Activated CD8-positive, alpha-beta memory T cell treated with anti-CD3 and anti-CD28 coated beads for 1 hour (primary cell): Measurements from ENCODE around the gene STMND1.

Experiments used
- DNase-seq, 2 donors: peaks; one replicate each; pipeline ENCODE4 v3.0.0-alpha.2; 2020; ENCODE audit warnings: low read depth in 1 of 2; ENCODE audit errors: extremely low read depth in 1 of 2

Gene STMND1

GRCh38 chr6:17157617-17158016, 55.8 kb downstream of the STMND1 start:
- DNase-seq = no peak

DNA sequence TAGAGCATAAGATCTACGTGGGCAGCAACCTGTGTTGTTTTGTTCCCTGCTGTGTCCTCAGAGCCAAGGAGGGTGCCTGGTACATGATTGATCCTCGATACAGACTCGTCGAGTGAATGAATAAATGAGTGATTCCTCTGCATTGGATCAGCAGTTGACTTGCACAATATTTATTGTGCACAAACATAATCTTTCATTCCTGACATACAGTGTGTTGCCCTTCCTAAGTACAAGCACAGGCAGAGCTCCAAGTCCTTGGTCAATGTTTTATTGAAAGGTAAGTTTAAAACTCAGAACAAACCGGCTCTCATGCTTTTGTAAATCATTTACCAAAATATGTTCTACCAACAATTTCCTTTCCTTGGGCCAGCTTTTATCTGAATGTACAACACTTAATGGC, 57.4 kb downstream of the STMND1 start:
- DNase-seq = no peak

- DNase-seq = no peak
These were observed 59.2 kb downstream of the STMND1 start for GRCh38 chr6:17161076-17161475.

GRCh38 chr6:17165383-17165782, 63.5 kb downstream of the STMND1 start:
- DNase-seq = no peak

- no peak for DNase-seq
These were observed 65.6 kb downstream of the STMND1 start for GRCh38 chr6:17167327-17167979.

DNA sequence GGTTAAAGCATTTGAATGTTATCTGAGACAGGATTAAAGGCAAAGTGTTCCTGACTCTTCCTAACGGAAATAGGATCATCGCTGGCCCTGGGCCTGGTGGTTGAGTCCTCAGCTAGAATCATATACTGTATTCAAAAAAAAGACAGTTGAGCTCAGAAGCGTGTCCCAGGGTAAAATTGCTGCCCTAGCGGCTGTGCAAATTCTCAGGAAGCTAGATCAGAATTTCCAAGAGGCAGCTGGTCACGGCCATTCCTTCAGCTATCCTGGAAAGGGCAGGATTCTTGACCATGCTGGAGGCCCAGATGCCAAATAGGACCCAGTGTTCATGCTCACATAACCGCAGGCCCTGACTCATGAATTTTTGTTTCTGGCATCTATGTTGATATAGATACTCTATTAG, 67.4 kb downstream of the STMND1 start:
- DNase-seq = no peak

- no peak for DNase-seq
These were observed 67.9 kb downstream of the STMND1 start for GRCh38 chr6:17169711-17170110.

DNA sequence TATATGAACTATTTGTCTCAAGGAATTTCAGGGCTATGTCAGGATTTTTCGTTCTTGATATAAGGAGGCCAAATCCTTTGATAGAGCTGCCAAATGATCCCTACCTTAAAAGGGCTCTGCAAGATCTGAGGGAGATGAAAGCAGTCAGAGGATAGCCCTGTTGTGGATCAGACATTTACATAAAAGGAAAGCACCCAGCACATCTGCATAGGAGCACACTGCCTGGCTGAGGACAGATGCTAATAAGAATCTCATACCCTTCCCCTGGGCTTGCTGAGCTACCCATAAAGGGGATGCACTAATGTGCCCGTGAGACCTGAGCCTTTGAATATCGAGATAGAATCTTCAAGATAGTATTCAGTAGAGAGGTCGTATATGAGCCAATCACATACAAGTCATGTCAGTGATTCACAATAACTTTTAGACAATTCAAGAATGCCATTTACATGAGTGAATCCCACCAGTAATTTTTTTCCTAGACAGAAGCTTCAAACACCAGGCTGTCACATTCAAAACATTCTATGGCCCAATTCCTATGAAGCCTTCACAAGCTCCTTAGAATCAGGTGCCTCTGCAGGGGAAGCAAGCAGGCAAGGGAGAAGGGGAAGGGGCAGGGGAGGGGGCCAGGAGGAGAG, 71.1 kb downstream of the STMND1 start:
- DNase-seq = no peak

DNA sequence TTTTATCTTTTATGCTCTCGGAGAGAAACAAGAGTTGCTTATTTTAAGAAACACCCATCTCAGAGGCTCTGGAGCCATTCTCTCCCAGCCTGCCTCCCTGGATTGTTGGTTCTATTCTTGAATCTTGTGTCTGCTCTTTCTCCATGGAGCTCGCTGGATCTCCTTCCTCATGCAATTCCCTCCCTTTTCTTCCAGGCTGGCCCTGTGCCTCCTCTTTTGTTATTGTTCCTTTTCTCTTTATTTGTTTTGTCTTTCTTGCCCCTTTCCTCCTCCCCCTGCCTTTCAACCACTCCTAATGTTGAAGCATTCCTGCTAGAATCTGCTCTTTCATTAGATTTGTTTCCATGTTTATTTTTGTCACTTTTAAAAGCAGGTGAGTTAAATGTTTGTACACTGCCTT, 76.5 kb downstream of the STMND1 start:
- DNase-seq = no peak

- DNase-seq = no peak
These were observed 77.1 kb downstream of the STMND1 start for GRCh38 chr6:17178754-17179529.

- DNase-seq = no peak
These were observed 77.8 kb downstream of the STMND1 start for GRCh38 chr6:17179530-17180073.
